ENCODE data around the gene BAIAP2.

The BAIAP2 gene

GRCh38 chr17:81138500-81138899, 103.5 kb downstream of the BAIAP2 start:
- in situ Hi-C loops (cut with MboI; ENCODE audit: low sequenced_read_pairs, unreplicated experiment) = no loop called here
- DNase-seq (ENCODE audit: low spot score) = no peak
- TF ChIP-seq, protein P1, sequence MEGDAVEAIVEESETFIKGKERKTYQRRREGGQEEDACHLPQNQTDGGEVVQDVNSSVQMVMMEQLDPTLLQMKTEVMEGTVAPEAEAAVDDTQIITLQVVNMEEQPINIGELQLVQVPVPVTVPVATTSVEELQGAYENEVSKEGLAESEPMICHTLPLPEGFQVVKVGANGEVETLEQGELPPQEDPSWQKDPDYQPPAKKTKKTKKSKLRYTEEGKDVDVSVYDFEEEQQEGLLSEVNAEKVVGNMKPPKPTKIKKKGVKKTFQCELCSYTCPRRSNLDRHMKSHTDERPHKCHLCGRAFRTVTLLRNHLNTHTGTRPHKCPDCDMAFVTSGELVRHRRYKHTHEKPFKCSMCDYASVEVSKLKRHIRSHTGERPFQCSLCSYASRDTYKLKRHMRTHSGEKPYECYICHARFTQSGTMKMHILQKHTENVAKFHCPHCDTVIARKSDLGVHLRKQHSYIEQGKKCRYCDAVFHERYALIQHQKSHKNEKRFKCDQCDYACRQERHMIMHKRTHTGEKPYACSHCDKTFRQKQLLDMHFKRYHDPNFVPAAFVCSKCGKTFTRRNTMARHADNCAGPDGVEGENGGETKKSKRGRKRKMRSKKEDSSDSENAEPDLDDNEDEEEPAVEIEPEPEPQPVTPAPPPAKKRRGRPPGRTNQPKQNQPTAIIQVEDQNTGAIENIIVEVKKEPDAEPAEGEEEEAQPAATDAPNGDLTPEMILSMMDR (IDR thresholded peaks at IDR 0.05; ENCODE audit: borderline replicate concordance, control extremely low read depth, extremely low read depth, insufficient read depth, missing control alignments) = no peak

- in situ Hi-C loops (cut with MboI; ENCODE audit: low sequenced_read_pairs, unreplicated experiment) = no loop called here
- no peak for DNase-seq (ENCODE audit: low spot score)
- TF ChIP-seq, protein P1 (IDR thresholded peaks at IDR 0.05; ENCODE audit: borderline replicate concordance, control extremely low read depth, extremely low read depth, insufficient read depth, missing control alignments) = no peak
Measured at GRCh38 chr17:81139428-81139827, 104.5 kb downstream of the BAIAP2 start.

- in situ Hi-C loops (cut with MboI; ENCODE audit: low sequenced_read_pairs, unreplicated experiment) = no loop called here
- DNase-seq (ENCODE audit: low spot score) = no peak
- TF ChIP-seq, protein P1 (IDR thresholded peaks at IDR 0.05; ENCODE audit: borderline replicate concordance, control extremely low read depth, extremely low read depth, insufficient read depth, missing control alignments) = no peak
Measured at GRCh38 chr17:81140018-81140417, 105.1 kb downstream of the BAIAP2 start.

GRCh38 chr17:81140695-81141094, 105.7 kb downstream of the BAIAP2 start:
- TF ChIP-seq, protein P1 (IDR thresholded peaks at IDR 0.05; ENCODE audit: borderline replicate concordance, control extremely low read depth, extremely low read depth, insufficient read depth, missing control alignments) = no peak
- no peak for DNase-seq (ENCODE audit: low spot score)
- in situ Hi-C loops (cut with MboI; ENCODE audit: low sequenced_read_pairs, unreplicated experiment) = no loop called here

DNA sequence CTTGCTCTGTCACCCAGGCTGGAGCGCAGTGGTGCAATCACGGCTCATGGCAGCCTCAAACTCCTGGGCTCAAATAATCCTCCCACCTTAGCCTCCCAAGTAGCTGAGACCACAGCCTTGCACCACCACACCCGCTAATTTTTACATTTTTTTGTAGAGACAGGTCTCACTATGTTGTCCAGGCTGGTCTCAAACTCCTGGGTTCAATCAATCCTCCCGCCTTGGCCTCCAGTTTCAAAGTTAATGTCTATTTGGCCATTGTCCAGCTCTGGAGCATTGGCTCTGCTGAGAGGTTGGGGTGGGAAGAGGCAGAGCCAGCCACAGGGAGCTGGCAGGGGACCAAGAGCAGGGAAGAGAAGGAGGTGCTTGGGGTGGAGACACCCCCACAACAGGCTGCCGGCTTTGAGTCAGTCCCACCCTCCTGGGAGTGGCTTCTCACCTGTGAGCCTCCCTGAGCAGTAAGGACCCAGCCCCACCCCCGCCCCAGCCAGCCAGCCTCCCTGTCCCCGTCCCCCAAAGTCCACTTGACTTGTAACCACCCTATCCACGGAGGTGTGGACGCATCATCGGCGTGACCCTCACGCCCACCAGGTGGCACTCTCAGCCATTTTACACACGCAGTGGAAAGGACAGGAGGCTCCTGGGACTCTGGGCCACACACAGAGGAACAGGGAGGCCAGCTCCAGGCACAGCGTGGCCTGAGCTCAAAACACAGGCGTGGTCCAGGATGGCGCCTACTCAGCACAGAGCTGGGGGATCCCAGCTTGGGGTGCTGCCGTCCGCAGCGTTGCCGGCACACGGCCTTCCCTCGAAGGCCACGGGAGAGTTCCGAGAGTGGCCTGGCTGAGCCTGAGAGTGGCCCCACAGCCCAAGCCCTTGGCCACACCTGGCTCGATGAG, 107.6 kb downstream of the BAIAP2 start:
- in situ Hi-C loops (cut with MboI; ENCODE audit: low sequenced_read_pairs, unreplicated experiment) = no loop called here
- peak; percentile 87 for DNase-seq (ENCODE audit: low spot score)
- TF ChIP-seq, protein P1 (IDR thresholded peaks at IDR 0.05; ENCODE audit: borderline replicate concordance, control extremely low read depth, extremely low read depth, insufficient read depth, missing control alignments) = peak; percentile 80

DNA sequence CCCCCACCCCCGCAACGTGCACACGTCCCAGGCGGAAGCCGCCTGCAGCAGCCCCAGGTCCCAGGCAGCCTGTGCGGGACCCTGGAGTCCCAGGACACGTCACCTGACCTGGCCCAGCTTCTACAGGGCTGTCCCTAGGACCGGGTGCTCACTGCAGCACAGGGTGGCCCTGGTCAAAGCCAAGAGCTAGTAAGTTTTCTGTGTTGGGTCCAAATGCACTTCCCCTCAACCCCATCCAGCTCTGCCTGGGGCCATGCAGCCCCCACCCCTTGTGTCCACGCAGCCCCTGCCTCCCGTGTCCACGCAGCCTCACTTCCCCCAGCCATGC, 108.2 kb downstream of the BAIAP2 start:
- in situ Hi-C loops (cut with MboI; ENCODE audit: low sequenced_read_pairs, unreplicated experiment) = no loop called here
- TF ChIP-seq, protein P1 (IDR thresholded peaks at IDR 0.05; ENCODE audit: borderline replicate concordance, control extremely low read depth, extremely low read depth, insufficient read depth, missing control alignments) = no peak
- DNase-seq (ENCODE audit: low spot score) = no peak

Measured in GM13976 (cell line).